ENCODE measurements around the gene PSAP.

DNA sequence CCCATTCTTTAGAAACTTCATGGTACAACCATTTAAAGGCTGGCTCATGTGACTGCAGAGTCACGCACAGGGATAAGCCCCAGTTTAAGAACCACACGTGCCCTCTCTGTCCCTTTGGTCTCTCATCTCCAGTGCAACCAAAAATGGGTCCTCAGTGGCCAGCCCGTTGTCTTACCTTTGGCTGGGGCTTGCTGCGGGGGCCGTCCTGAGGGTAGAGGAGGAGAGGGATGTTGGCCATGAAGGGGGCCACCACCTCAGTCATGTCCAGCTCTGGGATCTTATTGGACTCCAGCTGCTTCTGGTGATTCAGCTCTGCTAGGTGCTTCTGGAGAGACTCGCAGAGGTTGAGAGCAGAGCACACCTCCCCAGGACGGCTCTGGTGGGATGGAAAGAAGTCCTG lies 22.3 kb downstream of the PSAP start:
- TF ChIP-seq, protein P1, sequence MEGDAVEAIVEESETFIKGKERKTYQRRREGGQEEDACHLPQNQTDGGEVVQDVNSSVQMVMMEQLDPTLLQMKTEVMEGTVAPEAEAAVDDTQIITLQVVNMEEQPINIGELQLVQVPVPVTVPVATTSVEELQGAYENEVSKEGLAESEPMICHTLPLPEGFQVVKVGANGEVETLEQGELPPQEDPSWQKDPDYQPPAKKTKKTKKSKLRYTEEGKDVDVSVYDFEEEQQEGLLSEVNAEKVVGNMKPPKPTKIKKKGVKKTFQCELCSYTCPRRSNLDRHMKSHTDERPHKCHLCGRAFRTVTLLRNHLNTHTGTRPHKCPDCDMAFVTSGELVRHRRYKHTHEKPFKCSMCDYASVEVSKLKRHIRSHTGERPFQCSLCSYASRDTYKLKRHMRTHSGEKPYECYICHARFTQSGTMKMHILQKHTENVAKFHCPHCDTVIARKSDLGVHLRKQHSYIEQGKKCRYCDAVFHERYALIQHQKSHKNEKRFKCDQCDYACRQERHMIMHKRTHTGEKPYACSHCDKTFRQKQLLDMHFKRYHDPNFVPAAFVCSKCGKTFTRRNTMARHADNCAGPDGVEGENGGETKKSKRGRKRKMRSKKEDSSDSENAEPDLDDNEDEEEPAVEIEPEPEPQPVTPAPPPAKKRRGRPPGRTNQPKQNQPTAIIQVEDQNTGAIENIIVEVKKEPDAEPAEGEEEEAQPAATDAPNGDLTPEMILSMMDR (conservative IDR thresholded peaks at IDR 0.05; ENCODE audit: low read depth, low read length), result no peak
- TF ChIP-seq EZH2 (IDR thresholded peaks at IDR 0.05; ENCODE audit: borderline replicate concordance, low read depth, low read length, poor library complexity, severe bottlenecking), result no peak
